OCI-LY1 (cell line): ENCODE measurements around the gene FAM83G.

ENCODE experiments used
- CTCF ChIP-seq: fragments of 200-600 bp; sonication (generic), shearing (Covaris generic); IDR thresholded peaks from 2 replicates; pipeline ENCODE4 v1.5.1; 2017; ENCODE audit warnings: mild to moderate bottlenecking, antibody characterized with exemption, low read length, moderate library complexity, mixed read lengths
- EZH2 ChIP-seq: fragments of 200-600 bp; sonication (generic), shearing (Covaris generic); IDR thresholded peaks from 2 replicates; pipeline ENCODE4 v1.8.0; 2017; ENCODE audit warnings: borderline replicate concordance, mixed run types, mild to moderate bottlenecking, antibody characterized with exemption, low read length, moderate library complexity, mixed read lengths

- TF ChIP-seq CTCF = no peak
- no peak for TF ChIP-seq EZH2
Observed at GRCh38 chr17:19023209-19023999, 18.8 kb upstream of the FAM83G start.
